ENCODE results near the gene ATP5PD. TPM values are rescaled to one million over a fixed set of nuclear protein-coding genes. Genes with fewer than 3 reads are reported as not detected.

ATP5PD gene
- total and polyA plus RNA-seq, 2 of the 13 experiments (the other 11 are each of a cell fraction or from before 2014, with no cell fraction given), result 158 to 428 TPM

- TF ChIP-seq UBTF (CRISPR knock-in tag; IDR thresholded peaks at IDR 0.05) (no peak), ARID5B (CRISPR knock-in tag; IDR thresholded peaks at IDR 0.05) (no peak), ZNF44 (CRISPR knock-in tag; IDR thresholded peaks at IDR 0.05) (no peak), ZNF256 (CRISPR knock-in tag; conservative IDR thresholded peaks at IDR 0.05) (no peak), ZBTB8A (CRISPR knock-in tag; IDR thresholded peaks at IDR 0.05; ENCODE audit: borderline replicate concordance, low read depth) (no peak), POGK (CRISPR knock-in tag; conservative IDR thresholded peaks at IDR 0.05) (no peak), YEATS4 (CRISPR knock-in tag; IDR thresholded peaks at IDR 0.05; ENCODE audit: borderline replicate concordance) (0 out of 2 replicates have a peak, but pooled peaks have one; percentile 2), PTBP1 (IDR thresholded peaks at IDR 0.05; ENCODE audit: low read depth, low read length, poor library complexity, severe bottlenecking) (peak; percentile 59), ZNF546 (CRISPR knock-in tag; conservative IDR thresholded peaks at IDR 0.05) (peak; percentile 60; the same call in 1 of the 2 replicates), ZNF451 (CRISPR knock-in tag; IDR thresholded peaks at IDR 0.05) (0 out of 2 replicates have a peak, but pooled peaks have one; percentile 43), NKX3-1 (CRISPR knock-in tag; IDR thresholded peaks at IDR 0.05) (no peak), ZNF614 (CRISPR knock-in tag; IDR thresholded peaks at IDR 0.05; ENCODE audit: borderline replicate concordance) (no peak), ZBTB33 (CRISPR knock-in tag; IDR thresholded peaks at IDR 0.05) (peak; percentile 82; the same call in 1 of the 2 replicates), ARNTL (CRISPR knock-in tag; IDR thresholded peaks at IDR 0.05) (no peak), ZNF34 (CRISPR knock-in tag; IDR thresholded peaks at IDR 0.05; ENCODE audit: borderline replicate concordance) (0 out of 2 replicates have a peak, but pooled peaks have one; percentile 31)
Measured at GRCh38 chr17:75077496-75078283, 30.9 kb upstream of the ATP5PD start (continued).
